Tibial artery (tissue), 4 donors: Measurements from ENCODE around the gene ZFYVE16.

ENCODE experiments used
- DNase-seq, 2 donors: peaks; one replicate each; pipeline ENCODE4 v3.0.0-alpha.2; 2019
- H3K27ac ChIP-seq, 2 donors: fragments of 200-600 bp; sonication (generic) in 1 of 2; 1 replicate in 1 of 2; 2 replicates in 1 of 2; pipeline ENCODE4 v1.5.1; 2018 to 2019; ENCODE audit warnings: mild to moderate bottlenecking in 1 of 2
- H3K27me3 ChIP-seq, 2 donors: fragments of 200-600 bp; sonication (generic) in 1 of 2; one replicate each; pipeline versions ENCODE4 v1.5.1 to v1.6.0; 2016 to 2019
- H3K36me3 ChIP-seq, 3 donors: fragments of 200-600 bp; sonication (generic) in 2 of 3; one replicate each; pipeline ENCODE4 v1.5.1; 2016 to 2019; ENCODE audit warnings: mild to moderate bottlenecking in 2 of 3
- H3K4me1 ChIP-seq, 4 donors: fragments of 200-600 bp; sonication (generic) in 2 of 4; 1 replicate in 3 of 4; 2 replicates in 1 of 4; pipeline ENCODE4 v1.5.1; 2016 to 2019
- H3K4me3 ChIP-seq, 2 donors: fragments of 200-600 bp; sonication (generic) in 1 of 2; 1 replicate in 1 of 2; 2 replicates in 1 of 2; pipeline ENCODE4 v1.5.1; 2018 to 2019; ENCODE audit warnings: mild to moderate bottlenecking in 2 of 2
- H3K9me3 ChIP-seq, 3 donors: fragments of 200-600 bp; sonication (generic) in 1 of 3; one replicate each; pipeline ENCODE4 v1.5.1; 2016 to 2019
- intact Hi-C: fragments of 100-400 bp; cut with DNase I; formaldehyde crosslinking; loops from one replicate; pipeline ENCODE4 v1.15.0; 2023; ENCODE audit warnings: low total_unique reads
- TF ChIP-seq, protein P1 (sequence below), 2 experiments: fragments of 200-600 bp in 1 of 2; fragments of 450-650 bp in 1 of 2; IDR thresholded peaks; one replicate each; pipeline ENCODE4 v1.5.1; 2017 to 2019; ENCODE audit warnings: antibody characterized with exemption in 2 of 2, mild to moderate bottlenecking in 1 of 2, moderate library complexity in 1 of 2

The ZFYVE16 gene

DNA sequence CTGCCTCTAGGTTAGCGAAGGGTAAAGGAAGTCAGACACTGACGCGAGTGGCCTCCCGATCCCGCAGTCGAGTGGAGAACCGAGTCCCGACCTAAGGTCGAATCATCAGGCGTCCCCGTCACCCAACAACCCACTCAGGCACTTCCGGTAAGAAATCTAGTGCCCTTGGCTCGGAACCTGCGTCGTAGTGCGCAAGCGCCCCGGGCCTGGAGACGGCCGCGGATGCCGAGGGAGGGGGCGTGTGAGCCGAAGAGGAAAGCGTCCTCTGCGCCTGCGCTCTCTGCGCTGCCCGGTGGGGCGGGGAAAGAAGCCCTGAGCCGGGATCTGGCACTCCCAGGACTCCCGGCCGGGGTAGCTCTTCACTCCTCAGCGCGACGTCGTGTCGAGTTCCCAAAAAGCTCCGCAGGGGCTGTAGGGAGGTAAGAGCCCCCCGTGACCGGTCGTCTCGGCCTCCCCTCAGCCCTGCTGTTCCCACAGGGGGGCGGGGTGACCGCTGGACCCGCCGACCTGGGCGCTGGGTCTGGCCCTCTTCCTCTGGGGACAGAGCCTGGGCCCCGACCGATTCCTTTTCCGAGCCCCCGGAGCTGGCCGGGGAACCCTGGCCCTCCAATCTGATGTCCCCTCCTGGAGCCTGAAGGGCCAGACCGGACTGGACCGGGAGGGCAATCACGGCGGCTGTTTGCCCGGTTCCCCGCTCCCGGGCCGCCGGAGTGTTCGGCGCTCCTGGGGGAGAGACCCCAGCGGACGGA, at the start of gene ZFYVE16:
ZFYVE16 (plus strand) TSS at position 330 of the 749 bp plus-strand sequence. CDS start 26,084 bp downstream, outside the sequence.
- peak; percentile 97 to 99 for DNase-seq
- H3K9me3 ChIP-seq: no peaks in the 10 kb centered on the region
- H3K27me3 ChIP-seq: no peaks in the 10 kb centered on the region
- peak within 1 kb of the TSS; percentile 96 for H3K4me3 ChIP-seq
- peaks cover 0 to 36% (median 12%) of the 10 kb centered on the region in 4 donors for H3K4me1 ChIP-seq
- peak within 1 kb of the TSS; percentile 96 to 99 for H3K27ac ChIP-seq
- no peaks in the 10 kb centered on the region for H3K36me3 ChIP-seq
- TF ChIP-seq, protein P1, sequence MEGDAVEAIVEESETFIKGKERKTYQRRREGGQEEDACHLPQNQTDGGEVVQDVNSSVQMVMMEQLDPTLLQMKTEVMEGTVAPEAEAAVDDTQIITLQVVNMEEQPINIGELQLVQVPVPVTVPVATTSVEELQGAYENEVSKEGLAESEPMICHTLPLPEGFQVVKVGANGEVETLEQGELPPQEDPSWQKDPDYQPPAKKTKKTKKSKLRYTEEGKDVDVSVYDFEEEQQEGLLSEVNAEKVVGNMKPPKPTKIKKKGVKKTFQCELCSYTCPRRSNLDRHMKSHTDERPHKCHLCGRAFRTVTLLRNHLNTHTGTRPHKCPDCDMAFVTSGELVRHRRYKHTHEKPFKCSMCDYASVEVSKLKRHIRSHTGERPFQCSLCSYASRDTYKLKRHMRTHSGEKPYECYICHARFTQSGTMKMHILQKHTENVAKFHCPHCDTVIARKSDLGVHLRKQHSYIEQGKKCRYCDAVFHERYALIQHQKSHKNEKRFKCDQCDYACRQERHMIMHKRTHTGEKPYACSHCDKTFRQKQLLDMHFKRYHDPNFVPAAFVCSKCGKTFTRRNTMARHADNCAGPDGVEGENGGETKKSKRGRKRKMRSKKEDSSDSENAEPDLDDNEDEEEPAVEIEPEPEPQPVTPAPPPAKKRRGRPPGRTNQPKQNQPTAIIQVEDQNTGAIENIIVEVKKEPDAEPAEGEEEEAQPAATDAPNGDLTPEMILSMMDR (IDR thresholded peaks at IDR 0.05): peak; percentile 42 to 59
- intact Hi-C loops: loop anchor here (2.0 to 5.0 kb wide), 2 partner anchors 74 to 153 kb away; no protein-coding TSS in a partner anchor

DNA sequence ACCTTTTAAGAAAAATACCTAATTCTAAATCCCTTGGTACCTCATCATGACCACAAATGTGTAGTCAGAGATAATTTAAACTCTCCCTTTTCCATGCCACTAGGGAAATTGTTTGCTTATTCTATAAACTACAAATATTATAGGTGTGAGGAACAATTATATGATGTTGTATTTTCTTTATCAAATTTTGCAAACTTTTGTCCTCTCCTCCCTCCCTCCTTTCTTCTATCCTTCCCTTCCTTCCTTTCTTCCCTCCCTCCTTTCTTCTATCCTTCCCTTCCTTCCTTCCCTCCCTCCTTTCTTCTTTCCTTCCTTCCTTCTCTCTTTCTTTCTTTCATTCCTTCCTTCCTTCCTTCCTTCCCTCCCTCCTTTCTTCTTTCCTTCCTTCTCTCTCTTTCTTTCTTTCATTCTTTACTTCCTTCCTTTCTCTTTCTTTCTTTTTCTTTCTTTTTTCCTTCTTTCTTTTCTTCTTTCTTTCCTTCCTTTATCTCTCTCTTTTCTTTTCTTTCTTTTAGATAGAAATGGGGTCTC, 46.9 kb upstream of the ZFYVE16 start:
- Histone ChIP-seq H3K9me3 (no peaks in the 10 kb centered on the region), H3K4me3 (no peak overlapping the region), H3K27me3 (no peaks in the 10 kb centered on the region), H3K36me3 (no peaks in the 10 kb centered on the region), H3K27ac (no peak overlapping the region), H3K4me1 (no peaks in the 10 kb centered on the region)
- intact Hi-C loops: no loop called here
- TF ChIP-seq, protein P1 (IDR thresholded peaks at IDR 0.05): no peak
- no peak for DNase-seq

DNA sequence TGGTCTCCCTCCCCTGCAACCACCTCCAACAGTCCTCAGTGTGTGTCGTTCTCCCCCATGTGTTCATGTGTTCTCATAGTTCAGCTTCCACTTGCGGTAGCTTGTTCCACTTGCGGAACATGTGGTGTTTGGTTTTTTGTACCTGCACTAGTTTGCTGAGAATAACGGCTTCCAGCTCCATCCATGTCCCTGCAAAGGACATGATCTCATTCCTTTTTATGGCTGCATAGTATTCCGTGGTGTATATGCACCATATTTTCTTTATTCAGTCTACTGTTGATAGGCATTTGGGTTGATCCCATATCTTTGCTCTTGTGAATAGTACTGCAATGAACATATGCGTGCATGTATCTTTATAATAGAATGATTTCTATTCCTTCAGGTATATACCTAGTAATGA, 43.0 kb upstream of the ZFYVE16 start:
- intact Hi-C loops: no loop called here
- Histone ChIP-seq H3K4me3 (no peak overlapping the region), H3K4me1 (no peaks in the 10 kb centered on the region), H3K27me3 (no peaks in the 10 kb centered on the region), H3K36me3 (no peaks in the 10 kb centered on the region), H3K9me3 (no peaks in the 10 kb centered on the region), H3K27ac (no peak overlapping the region)
- TF ChIP-seq, protein P1 (IDR thresholded peaks at IDR 0.05): no peak
- DNase-seq: no peak

DNA sequence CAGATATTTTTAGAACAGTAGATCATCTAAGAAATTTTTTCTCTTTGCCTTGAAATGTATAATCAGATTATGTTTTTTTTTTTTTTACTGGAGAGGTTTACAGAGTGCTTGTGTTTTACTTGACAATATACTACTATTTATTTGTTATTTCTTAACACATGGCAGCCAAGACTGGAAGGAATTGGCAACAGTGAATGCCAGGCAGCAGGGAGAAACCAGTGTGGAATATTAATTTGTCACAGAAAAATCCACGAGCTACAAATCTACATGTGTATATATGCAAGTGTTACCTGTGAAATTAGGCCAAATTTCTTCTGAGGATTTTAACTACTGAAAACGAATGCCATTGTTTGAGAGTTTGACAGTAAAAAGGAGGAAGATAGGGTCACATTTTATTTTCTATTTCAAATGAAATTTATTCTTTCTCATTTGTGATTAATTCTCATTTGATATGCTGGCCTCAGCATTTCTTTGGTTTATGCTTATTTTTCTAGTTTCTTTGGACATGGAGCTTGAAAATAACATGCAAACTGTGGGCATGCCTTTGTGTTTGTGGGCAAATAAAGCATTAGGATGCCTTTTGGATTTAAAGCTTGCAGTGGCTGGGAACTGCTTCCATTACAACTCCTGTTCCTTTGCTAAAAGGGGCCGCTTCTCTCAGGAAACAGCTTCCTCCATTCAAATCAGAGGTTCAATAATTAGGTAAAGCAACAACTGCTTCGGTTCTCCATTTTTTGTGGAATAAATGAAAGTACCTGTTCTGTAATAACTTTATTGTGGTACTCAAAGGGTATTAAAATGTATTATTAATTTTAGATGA, 39.0 kb upstream of the ZFYVE16 start:
- Histone ChIP-seq H3K27me3 (no peaks in the 10 kb centered on the region), H3K36me3 (no peaks in the 10 kb centered on the region), H3K4me3 (no peak overlapping the region), H3K27ac (no peak overlapping the region), H3K9me3 (no peaks in the 10 kb centered on the region), H3K4me1 (no peaks in the 10 kb centered on the region)
- TF ChIP-seq, protein P1 (IDR thresholded peaks at IDR 0.05): no peak
- intact Hi-C loops: no loop called here
- DNase-seq: no peak

DNA sequence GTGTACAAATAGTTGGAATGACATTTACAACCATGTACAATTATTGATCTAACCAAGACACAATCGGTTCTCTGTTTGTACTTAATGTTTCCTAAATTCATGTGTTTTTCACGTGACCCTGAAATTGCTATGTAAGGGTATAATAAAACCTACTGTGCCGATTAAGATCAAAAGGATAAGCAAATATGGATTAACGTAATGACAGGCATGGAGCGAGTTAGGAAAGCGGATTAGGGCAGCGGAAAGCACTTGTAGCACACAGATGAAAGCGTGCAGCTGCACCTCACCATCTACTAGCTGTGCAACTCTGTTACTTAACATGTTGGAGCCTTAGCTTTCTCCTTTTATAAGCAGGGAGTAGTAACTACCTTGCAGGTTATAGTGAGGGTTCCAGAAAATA, 38.3 kb upstream of the ZFYVE16 start:
- no peaks in the 10 kb centered on the region for H3K9me3 ChIP-seq
- no peak overlapping the region for H3K4me3 ChIP-seq
- DNase-seq: no peak
- H3K27me3 ChIP-seq: no peaks in the 10 kb centered on the region
- intact Hi-C loops: no loop called here
- no peaks in the 10 kb centered on the region for H3K36me3 ChIP-seq
- no peak overlapping the region for H3K27ac ChIP-seq
- TF ChIP-seq, protein P1 (IDR thresholded peaks at IDR 0.05): no peak
- H3K4me1 ChIP-seq: no peaks in the 10 kb centered on the region
